Stimulated activated CD4-positive, alpha-beta T cell treated with anti-CD3 and anti-CD28 coated beads, Interleukin-15, amount 100 ng/mL, for 24 hours (primary cell): ENCODE measurements around the gene IFT43.

Experiments
- DNase-seq: peaks from one replicate; pipeline ENCODE4 v3.0.0-alpha.2; 2020

Gene IFT43

GRCh38 chr14:75985618-75986438, at the start of gene IFT43:
Gene IFT43 (plus strand): TSS chr14:75985763. CDS start chr14:75985787, 24 bp downstream.
- peak; percentile 96 for DNase-seq

DNA sequence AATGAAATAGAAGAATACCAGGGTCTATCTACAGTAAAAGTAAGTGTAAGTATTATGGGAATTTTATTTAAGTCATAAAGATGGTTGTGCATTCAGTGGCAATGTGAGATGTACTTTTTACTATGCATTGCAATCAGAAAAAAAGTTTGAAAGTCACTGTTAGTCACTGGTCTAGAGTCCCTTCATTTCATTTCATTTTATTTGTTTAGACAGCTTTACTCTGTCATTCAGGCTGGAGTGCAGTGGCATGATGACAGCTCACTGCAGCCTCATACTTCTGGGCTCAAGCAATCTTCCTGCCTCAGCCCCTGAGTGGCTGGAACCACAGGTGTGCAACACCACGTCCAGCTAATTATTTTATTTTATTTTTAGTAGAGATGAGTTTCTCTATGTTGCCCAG, 46.4 kb upstream of the IFT43 start:
- DNase-seq = no peak

DNA sequence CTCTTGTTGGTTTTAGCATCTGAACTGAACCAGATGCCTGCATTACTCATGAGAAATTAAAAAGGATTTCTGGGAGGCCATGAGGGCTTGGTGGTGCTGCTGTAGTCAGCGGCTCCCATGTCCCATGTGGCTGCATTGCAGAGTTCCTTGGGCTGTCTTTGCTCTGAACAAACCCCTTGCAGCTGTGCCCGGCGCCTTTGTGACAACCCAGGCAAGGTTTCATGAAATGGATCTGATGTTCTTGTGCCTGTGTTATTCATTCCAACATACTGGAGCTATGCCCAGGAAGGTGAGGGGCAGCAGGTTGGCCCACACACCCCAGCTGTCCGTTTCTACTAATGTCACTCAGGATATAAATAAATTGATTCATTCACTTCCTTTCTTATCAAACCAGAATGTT, 44.5 kb upstream of the IFT43 start:
- no peak for DNase-seq

- no peak for DNase-seq
Measured at GRCh38 chr14:75944607-75945241, 40.8 kb upstream of the IFT43 start.

- no peak for DNase-seq
Measured at GRCh38 chr14:75946785-75947184, 38.8 kb upstream of the IFT43 start.

- DNase-seq = no peak
Measured at GRCh38 chr14:75952489-75952888, 33.1 kb upstream of the IFT43 start.

DNA sequence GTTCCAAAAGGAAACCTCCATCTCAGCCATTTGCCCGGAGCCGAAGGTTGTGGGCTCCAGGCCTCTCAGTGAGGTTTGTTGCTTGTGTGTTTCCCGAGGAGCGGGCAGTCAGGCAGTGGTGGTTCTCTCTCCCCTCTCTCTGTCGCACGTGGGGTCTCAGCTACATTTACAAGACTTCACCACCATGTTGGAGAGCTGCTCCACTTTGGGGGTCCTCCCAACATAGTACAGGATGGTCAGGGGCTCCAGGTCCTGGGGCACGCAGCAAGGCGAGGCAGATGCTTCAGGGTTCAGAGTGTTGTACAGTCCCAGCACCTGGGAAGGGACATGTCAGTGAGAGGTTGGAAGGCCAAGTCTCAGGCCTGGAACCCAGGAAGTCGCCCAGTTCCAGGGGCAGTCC, 26.5 kb upstream of the IFT43 start:
- no peak for DNase-seq

DNA sequence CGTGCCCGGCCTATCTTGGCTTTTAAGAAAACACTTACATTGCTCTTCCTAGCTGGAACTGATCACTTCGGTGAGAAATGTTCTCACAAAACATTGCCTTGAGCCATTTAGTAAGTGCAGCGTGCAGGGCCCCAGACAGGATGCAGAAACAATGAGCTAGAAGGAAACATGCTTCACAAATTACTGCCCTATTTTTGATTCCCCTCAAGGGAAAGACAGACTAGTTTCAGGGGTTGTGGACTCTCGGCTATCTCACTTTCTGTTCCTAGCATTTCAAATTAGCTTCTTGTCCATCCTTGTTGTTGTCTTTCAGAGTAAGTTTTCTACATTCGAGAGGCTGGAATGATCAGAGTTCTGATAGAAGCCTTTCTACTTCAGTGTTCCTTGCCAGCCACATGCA, 25.3 kb upstream of the IFT43 start:
- DNase-seq = no peak

- no peak for DNase-seq
Measured at GRCh38 chr14:75961662-75962061, 23.9 kb upstream of the IFT43 start.

GRCh38 chr14:75967866-75968265, 17.7 kb upstream of the IFT43 start:
- DNase-seq = no peak

DNA sequence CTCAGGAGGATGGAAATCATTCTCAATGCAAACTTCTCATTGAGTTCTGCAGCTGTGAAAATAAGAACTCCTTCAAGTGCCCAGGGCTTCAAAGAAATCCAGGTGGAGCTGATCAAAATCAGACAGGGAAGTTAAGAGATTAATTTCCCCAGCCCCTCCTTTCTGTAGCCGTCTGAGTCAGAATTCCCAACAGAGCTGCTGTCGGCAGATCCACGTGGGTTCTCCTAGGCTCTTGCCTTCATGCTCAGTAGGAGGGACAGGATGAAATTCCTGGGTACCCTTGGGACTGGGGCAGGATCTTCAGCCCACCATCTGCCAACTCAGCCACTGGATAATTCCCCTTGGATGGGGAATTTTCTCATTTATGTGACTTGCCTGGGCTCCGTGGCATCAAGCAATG, 17.1 kb upstream of the IFT43 start:
- no peak for DNase-seq

- DNase-seq = no peak
Measured at GRCh38 chr14:75969126-75969525, 16.4 kb upstream of the IFT43 start.

- DNase-seq = no peak
Measured at GRCh38 chr14:75969891-75970290, 15.7 kb upstream of the IFT43 start.

GRCh38 chr14:75970989-75971388, 14.6 kb upstream of the IFT43 start:
- DNase-seq = no peak

DNA sequence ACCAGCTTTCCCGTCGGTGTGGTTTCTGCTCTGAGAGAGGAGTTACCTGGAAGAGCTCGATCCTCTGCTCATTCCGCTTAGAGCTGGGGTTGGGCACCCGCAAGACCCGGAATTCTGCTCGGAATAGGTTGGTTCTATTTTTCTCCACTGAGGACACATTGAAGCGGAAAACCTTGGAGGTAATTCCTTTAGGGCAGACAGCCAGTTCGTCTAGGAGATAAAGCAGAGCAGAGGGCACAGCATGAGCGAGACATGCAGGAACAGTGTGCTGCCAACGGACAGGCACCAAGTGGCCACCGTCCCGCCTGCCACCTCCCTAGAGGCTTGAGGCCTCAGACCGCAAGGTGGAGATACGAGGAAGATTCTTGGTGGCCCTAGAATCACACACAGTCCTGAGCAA, 14.1 kb upstream of the IFT43 start:
- DNase-seq = no peak

GRCh38 chr14:75972801-75973421, 12.7 kb upstream of the IFT43 start:
- DNase-seq = no peak

DNA sequence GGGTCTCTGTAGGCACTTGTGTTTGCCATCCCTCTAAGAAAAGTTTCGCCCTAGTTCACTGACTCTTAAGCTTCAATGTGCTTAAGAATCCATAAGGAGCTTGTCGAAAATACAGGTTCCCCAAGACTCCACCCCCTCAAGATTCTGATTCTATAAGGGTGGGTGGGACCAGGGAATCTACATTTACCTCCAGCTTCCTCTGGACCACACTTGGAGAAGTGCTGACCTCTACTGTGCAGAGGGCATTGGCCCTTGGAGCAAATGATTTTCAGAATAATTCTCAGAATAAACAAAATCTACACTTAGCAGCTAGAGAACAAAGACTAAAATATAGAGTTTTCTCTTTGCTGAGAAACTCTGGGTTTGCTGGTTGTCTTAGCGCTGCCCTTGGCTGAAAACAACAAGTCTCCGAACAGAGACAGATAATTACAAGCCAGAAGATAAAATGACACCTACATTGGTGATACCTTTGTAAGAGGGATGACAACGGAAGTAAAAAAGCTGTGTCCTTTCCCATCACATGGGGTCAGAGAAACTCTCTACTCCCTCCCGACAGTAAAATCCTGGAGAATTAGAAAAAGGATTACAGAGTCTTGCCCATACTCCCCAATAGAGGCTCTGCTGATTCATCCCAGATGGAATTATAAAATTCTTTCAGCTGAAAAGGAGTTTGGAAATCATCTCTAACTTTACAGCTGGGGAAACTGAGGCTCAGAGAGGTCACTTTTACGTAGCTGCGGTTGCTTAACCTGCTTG, 8.6 kb upstream of the IFT43 start:
- DNase-seq = no peak

GRCh38 chr14:75977582-75977943, 8.0 kb upstream of the IFT43 start:
- no peak for DNase-seq

DNA sequence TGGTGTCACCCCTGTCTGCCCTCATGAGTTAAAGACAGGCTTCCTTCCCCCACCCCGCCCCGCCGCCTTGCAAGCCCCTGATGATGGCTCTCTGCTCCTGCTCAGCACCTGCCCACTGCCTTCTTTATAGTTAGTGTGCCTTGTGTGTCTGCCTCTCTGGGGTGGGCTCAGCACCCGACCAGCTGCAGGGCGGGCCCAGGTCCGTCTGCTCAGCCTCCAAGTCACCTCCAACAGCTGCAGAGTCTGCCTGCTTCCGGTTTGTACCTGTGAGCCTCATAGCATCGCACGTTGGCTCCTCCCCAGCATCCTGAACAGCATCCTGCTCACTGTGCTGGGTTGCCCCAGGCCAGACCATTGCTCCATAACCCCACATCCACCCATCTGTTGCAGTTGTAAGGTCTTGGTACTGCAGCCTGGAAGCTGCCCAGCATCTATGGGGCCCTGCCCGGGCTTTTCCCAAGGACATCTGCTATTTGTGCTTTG, 7.3 kb upstream of the IFT43 start:
- peak; percentile 11 for DNase-seq

GRCh38 chr14:75979071-75979571, 6.4 kb upstream of the IFT43 start:
- DNase-seq = peak; percentile 30

DNA sequence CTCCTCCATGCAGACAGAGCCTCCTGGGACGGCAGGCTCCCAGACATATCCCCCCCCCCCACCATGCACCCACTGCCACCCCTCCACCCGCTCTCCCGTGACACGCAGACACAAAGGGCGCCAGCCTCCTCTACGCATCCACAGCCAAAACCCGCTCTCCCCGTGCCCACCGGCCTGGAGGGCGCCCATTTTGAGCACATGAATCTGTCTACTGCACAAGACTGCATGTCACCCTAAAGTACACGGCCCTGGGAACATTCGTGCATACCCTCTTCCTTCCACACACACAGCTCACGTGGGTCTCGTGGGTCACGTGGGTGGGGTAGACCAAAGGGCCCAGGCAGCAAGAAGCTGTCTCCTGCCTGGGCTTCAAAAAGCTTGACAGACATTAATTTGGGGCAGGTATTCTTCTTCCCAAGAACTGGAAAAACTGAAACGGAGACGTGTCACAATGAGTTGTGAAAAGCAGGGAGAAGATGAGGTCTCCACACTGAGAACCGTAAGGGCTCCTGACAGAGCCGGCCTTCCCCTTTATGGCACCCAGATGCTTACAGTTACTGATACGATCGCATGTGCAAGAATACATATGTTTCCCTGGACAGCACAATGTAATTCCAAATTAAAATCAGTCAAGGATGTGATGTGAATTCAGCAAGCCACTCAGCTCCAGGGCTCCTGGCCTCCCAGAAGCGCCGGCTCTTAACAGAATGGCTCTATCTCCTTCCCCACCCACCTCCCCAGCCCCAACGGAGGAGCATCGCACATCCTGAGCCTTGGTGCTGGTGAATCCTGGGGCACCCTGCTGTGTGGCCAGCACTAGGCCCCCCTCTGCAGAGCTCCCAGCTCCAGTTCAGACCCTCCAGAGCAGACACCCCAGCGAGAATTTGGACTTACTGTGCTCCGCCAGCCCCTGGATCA, 5.7 kb upstream of the IFT43 start:
- DNase-seq = no peak

GRCh38 chr14:75980856-75981255, 4.7 kb upstream of the IFT43 start:
- DNase-seq = no peak
